Adrenal gland (tissue), 12 donors: ENCODE data around the gene CUEDC1. TPM values are rescaled to one million over a fixed set of nuclear protein-coding genes. Genes with fewer than 3 reads are reported as not detected.
A peak's percentile ranks its signal among the peaks of the same experiment; 100 is the strongest.

ENCODE experiments used
- DNase-seq, 7 donors: peaks; one replicate each; pipeline ENCODE4 v3.0.0-alpha.2; 2019 to 2020
- H3K27ac ChIP-seq, 5 donors: fragments of 200-600 bp; sonication (generic) in 4 of 5; 1 replicate in 3 of 5; 2 replicates in 2 of 5; pipeline versions ENCODE4 v1.5.1 to v1.8.0; 2016 to 2020; ENCODE audit warnings: mild to moderate bottlenecking in 1 of 5
- H3K27me3 ChIP-seq: fragments of 200-600 bp; 2 replicates; pipeline ENCODE4 v1.8.0; 2021
- H3K36me3 ChIP-seq, 2 donors: fragments of 200-600 bp; replicated peaks in 1 of 2; 1 replicate in 1 of 2; 2 replicates in 1 of 2; pipeline versions ENCODE4 v1.5.1 to v1.8.0; 2018 to 2022
- H3K4me1 ChIP-seq, 2 donors: fragments of 200-600 bp; replicated peaks in 1 of 2; 1 replicate in 1 of 2; 2 replicates in 1 of 2; pipeline versions ENCODE4 v1.5.1 to v1.8.0; 2018 to 2021
- H3K4me3 ChIP-seq, 4 donors: fragments of 200-600 bp; sonication (generic) in 3 of 4; one replicate each; pipeline ENCODE4 v1.5.1; 2016 to 2018
- H3K9me3 ChIP-seq, 3 donors: fragments of 200-600 bp; sonication (generic) in 1 of 3; replicated peaks in 1 of 3; 1 replicate in 2 of 3; 2 replicates in 1 of 3; pipeline versions ENCODE4 v1.5.1 to v1.8.0; 2016 to 2021
- POLR2A ChIP-seq, 2 donors: fragments of 450-650 bp; IDR thresholded peaks; one replicate each; pipeline ENCODE4 v1.6.1; 2017; ENCODE audit warnings: antibody characterized with exemption in 2 of 2, mild to moderate bottlenecking in 2 of 2, moderate library complexity in 1 of 2
- WGBS, 4 donors: extraction: QIAGEN DNeasy Blood & Tissue Kit in 2 of 4; methylation state at CpG; one replicate each; pipeline versions ENCODE4 v1.1.5 to v1.1.7; 2013 to 2017; 5-methylcytosine and 5-hydroxymethylcytosine counted together
- intact Hi-C, 2 donors: fragments of 100-400 bp; cut with DNase I; formaldehyde crosslinking; loops; one replicate each; pipeline versions ENCODE4 v1.14.1 to v1.15.0; 2022 to 2023
- polyA plus RNA-seq, 3 donors: library from polyadenylated mRNA; stranded (reverse); fragments of 200-250 nt in 2 of 3; fragments of 350-450 nt in 1 of 3; fragmentation: Illumina TruSeq in 1 of 3; extraction: RNeasy Lipid Tissue Mini Kit (QIAGEN cat#74804) in 1 of 3; gene quantifications; one replicate each; pipeline ENCODE4 v1.2.3, GENCODE V29; 2013 to 2014
- total RNA-seq, 9 donors: library from RNA; depleted of rRNA in 4 of 9; stranded (reverse); fragments of >200 nt in 4 of 9; fragments of 120-200 nt in 1 of 9; fragmentation: NEBNext Ultra II Directional in 1 of 9; extraction: Animal tissue kit (Norgen Biotek cat#: 25700) in 1 of 9; gene quantifications; one replicate each; pipeline versions ENCODE4 v1.1.0 to v1.2.4, GENCODE V29; 2013 to 2023
- TF ChIP-seq, protein P1 (sequence below), 6 experiments: fragments of 450-650 bp in 4 of 6; fragments of 200-600 bp in 2 of 6; sonication (generic) in 1 of 6; IDR thresholded peaks; 1 replicate in 5 of 6; 2 replicates in 1 of 6; pipeline versions ENCODE4 v1.5.1 to v1.8.0; 2016 to 2021; ENCODE audit warnings: antibody characterized with exemption in 6 of 6, mild to moderate bottlenecking in 2 of 6, moderate library complexity in 1 of 6
- donor health status: healthy with polysubstance abuse.
- donor health status: Bipolar disorder and iron deficiency.
- donor health status: DM: yes; HTN: yes; CAD: no.
- donor health status: DM: no; HTN: no; CAD: no.
- donor health status: DM: no; HTN: no; CAD: no.
- donor health status: DM: yes; HTN: yes; CAD: no.

The CUEDC1 gene
- total and polyA plus RNA-seq, 12 donors, result 9.4 to 47.3 (median 39.0) TPM

GRCh38 chr17:57859601-57860413 is 95.4 kb downstream of the CUEDC1 start:
- 48 to 53% (median 52%) methylated on average over 13 of the region's 13 CpGs for WGBS, 4 donors
- Histone ChIP-seq H3K27ac (peak overlapping the region in 4 of 5 donors; percentile 26 to 95 (median 56)), H3K27me3 (no peaks in the 10 kb centered on the region)

GRCh38 chr17:57858838-57859237 is 96.4 kb downstream of the CUEDC1 start:
- H3K4me3 ChIP-seq, result no peak overlapping the region
- H3K27ac ChIP-seq, result no peak overlapping the region
- H3K27me3 ChIP-seq, result no peaks in the 10 kb centered on the region
- no peaks in the 10 kb centered on the region for H3K36me3 ChIP-seq
- no peak for DNase-seq
- intact Hi-C loops, result loop anchor here in 1 of 2 donors (5.0 kb wide), 1 partner anchor 138 kb away; no protein-coding TSS in a partner anchor
- WGBS, 4 donors, result 68 to 88% (median 87%) methylated on average over 4 to 5 of the region's 5 CpGs
- TF ChIP-seq POLR2A (IDR thresholded peaks at IDR 0.05), result no peak
- TF ChIP-seq, protein P1, sequence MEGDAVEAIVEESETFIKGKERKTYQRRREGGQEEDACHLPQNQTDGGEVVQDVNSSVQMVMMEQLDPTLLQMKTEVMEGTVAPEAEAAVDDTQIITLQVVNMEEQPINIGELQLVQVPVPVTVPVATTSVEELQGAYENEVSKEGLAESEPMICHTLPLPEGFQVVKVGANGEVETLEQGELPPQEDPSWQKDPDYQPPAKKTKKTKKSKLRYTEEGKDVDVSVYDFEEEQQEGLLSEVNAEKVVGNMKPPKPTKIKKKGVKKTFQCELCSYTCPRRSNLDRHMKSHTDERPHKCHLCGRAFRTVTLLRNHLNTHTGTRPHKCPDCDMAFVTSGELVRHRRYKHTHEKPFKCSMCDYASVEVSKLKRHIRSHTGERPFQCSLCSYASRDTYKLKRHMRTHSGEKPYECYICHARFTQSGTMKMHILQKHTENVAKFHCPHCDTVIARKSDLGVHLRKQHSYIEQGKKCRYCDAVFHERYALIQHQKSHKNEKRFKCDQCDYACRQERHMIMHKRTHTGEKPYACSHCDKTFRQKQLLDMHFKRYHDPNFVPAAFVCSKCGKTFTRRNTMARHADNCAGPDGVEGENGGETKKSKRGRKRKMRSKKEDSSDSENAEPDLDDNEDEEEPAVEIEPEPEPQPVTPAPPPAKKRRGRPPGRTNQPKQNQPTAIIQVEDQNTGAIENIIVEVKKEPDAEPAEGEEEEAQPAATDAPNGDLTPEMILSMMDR (IDR thresholded peaks at IDR 0.05), result no peak
- H3K9me3 ChIP-seq, result no peaks in the 10 kb centered on the region
- peaks cover 22 to 38% of the 10 kb centered on the region in 2 donors for H3K4me1 ChIP-seq

More at GRCh38 chr17:57859601-57860413, 95.4 kb downstream of the CUEDC1 start:
- H3K36me3 ChIP-seq, result no peaks in the 10 kb centered on the region
- no peak for DNase-seq
- no peak for TF ChIP-seq POLR2A (IDR thresholded peaks at IDR 0.05)
- TF ChIP-seq, protein P1 (IDR thresholded peaks at IDR 0.05), result no peak
- intact Hi-C loops, result loop anchor here (5.0 to 10.0 kb wide), 2 partner anchors 137 to 255 kb away; no protein-coding TSS in a partner anchor
- H3K9me3 ChIP-seq, result no peaks in the 10 kb centered on the region
- no peak overlapping the region for H3K4me3 ChIP-seq
- H3K4me1 ChIP-seq, result peaks cover 22 to 32% of the 10 kb centered on the region in 2 donors

- Histone ChIP-seq H3K27me3 (no peaks in the 10 kb centered on the region), H3K4me3 (no peak overlapping the region), H3K27ac (no peak overlapping the region), H3K4me1 (peaks cover 22 to 50% of the 10 kb centered on the region in 2 donors), H3K9me3 (no peaks in the 10 kb centered on the region), H3K36me3 (no peaks in the 10 kb centered on the region)
- 64 to 71% (median 69%) methylated on average over 6 to 10 of the region's 10 CpGs for WGBS, 4 donors
- DNase-seq, result no peak
- TF ChIP-seq POLR2A (IDR thresholded peaks at IDR 0.05), result no peak
- TF ChIP-seq, protein P1 (IDR thresholded peaks at IDR 0.05), result no peak
- intact Hi-C loops, result loop anchor here in 1 of 2 donors (5.0 kb wide), 1 partner anchor 140 kb away; no protein-coding TSS in a partner anchor
Measured at GRCh38 chr17:57856792-57857620, 98.2 kb downstream of the CUEDC1 start.
